RWPE2 (cell line): ENCODE measurements around the gene DDA1.

Source experiments
- ATAC-seq: fragments of 200-7000 bp; cut with Tn5 transposase; 3 replicates; pipeline ENCODE4 v1.9.1; 2021; ENCODE audit warnings: low read depth
- DNase-seq: peaks from one replicate; pipeline ENCODE4 v3.0.0-alpha.2; 2020; ENCODE audit warnings: low spot score
- H3K27ac ChIP-seq: fragments of 450-650 bp; 2 replicates; pipeline ENCODE4 v1.5.1; 2017; ENCODE audit warnings: mild to moderate bottlenecking; ENCODE audit not compliant: poor library complexity, severe bottlenecking
- H3K27me3 ChIP-seq: fragments of 250-450 bp; sonication (Bioruptor Pico); 2 replicates; pipeline ENCODE4 v1.5.1; 2021; ENCODE audit warnings: mild to moderate bottlenecking, moderate library complexity; ENCODE audit not compliant: insufficient read depth, poor library complexity, severe bottlenecking
- H3K36me3 ChIP-seq: fragments of 250-450 bp; sonication (Bioruptor Pico); 2 replicates; pipeline ENCODE4 v1.5.1; 2020; ENCODE audit warnings: low read depth, mild to moderate bottlenecking, moderate library complexity
- H3K4me1 ChIP-seq: fragments of 250-450 bp; sonication (Bioruptor Pico); 2 replicates; pipeline ENCODE4 v1.5.1; 2021; ENCODE audit warnings: mild to moderate bottlenecking, moderate library complexity; ENCODE audit not compliant: insufficient read depth, poor library complexity, severe bottlenecking
- H3K4me3 ChIP-seq: fragments of 250-450 bp; sonication (Bioruptor Pico); 2 replicates; pipeline ENCODE4 v1.5.1; 2021; ENCODE audit warnings: mild to moderate bottlenecking, moderate library complexity; ENCODE audit not compliant: severe bottlenecking
- H3K9me3 ChIP-seq: fragments of 250-450 bp; sonication (Bioruptor Pico); 2 replicates; pipeline ENCODE4 v1.5.1; 2021; ENCODE audit warnings: mild to moderate bottlenecking, moderate library complexity; ENCODE audit not compliant: severe bottlenecking
- TF ChIP-seq, protein P1 (sequence below): fragments of 450-650 bp; IDR thresholded peaks from one replicate; pipeline ENCODE4 v1.5.1; 2017; ENCODE audit warnings: mild to moderate bottlenecking, moderate library complexity; ENCODE audit not compliant: poor library complexity, severe bottlenecking

Gene DDA1

DNA sequence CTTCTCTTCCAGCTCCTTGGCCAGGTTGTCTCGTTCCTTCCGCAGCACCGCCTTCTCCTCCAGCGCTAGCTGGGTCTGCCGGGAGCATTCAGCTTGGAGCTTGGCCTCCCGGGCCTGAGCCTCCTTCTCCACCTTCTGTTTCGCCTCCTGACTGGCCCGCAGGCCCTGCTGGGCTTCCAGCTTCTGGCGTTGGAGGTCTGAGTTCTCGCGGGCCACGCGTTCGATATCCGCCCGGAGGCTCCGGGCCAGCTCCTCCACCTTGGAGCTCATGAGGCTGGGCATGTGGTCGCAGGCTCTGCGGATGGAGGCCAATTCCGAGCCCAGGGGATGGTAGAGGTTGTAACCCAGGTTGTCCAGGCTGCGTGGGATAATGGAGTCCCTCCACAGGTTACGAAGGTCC is 56.0 kb downstream of the DDA1 start:
- no peak for ATAC-seq
- DNase-seq, result no peak
- Histone ChIP-seq H3K27me3 (no peaks in the 10 kb centered on the region), H3K36me3 (no peaks in the 10 kb centered on the region), H3K9me3 (no peaks in the 10 kb centered on the region), H3K4me1 (no peaks in the 10 kb centered on the region), H3K4me3 (no peak overlapping the region), H3K27ac (no peak overlapping the region)
- TF ChIP-seq, protein P1, sequence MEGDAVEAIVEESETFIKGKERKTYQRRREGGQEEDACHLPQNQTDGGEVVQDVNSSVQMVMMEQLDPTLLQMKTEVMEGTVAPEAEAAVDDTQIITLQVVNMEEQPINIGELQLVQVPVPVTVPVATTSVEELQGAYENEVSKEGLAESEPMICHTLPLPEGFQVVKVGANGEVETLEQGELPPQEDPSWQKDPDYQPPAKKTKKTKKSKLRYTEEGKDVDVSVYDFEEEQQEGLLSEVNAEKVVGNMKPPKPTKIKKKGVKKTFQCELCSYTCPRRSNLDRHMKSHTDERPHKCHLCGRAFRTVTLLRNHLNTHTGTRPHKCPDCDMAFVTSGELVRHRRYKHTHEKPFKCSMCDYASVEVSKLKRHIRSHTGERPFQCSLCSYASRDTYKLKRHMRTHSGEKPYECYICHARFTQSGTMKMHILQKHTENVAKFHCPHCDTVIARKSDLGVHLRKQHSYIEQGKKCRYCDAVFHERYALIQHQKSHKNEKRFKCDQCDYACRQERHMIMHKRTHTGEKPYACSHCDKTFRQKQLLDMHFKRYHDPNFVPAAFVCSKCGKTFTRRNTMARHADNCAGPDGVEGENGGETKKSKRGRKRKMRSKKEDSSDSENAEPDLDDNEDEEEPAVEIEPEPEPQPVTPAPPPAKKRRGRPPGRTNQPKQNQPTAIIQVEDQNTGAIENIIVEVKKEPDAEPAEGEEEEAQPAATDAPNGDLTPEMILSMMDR, result no peak

DNA sequence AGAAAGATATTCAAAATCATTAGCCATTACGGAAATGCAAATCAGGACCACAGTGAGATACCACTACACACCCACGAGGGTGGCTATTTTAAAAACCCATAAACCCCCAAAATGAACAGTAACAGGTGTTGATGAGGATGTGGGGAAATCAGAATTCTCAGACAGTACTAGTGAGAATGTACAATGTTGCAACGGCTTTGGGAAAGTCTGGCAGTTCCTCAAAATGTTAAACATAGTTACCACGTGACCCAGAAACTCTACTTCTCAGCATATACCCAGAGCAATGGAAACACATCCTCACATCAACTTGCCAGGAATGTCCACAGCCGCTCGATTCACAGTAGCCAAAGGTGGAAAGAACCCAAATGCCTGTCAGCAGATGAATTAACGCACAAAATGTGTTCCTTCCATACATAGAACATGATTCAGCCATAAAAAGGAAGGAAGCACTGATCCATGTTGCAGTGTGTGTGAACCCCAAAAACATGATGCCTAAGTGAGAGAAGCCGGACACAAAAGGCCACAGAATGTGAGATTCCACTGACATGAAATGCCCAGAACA is 60.7 kb downstream of the DDA1 start:
- ATAC-seq (no peak), DNase-seq (no peak)
- Histone ChIP-seq H3K27ac (no peak overlapping the region), H3K36me3 (no peaks in the 10 kb centered on the region), H3K4me1 (no peaks in the 10 kb centered on the region), H3K4me3 (no peak overlapping the region), H3K9me3 (no peaks in the 10 kb centered on the region), H3K27me3 (no peaks in the 10 kb centered on the region)
- TF ChIP-seq, protein P1, result no peak
